Measurements from ENCODE around the gene IGSF9B.

Gene IGSF9B

DNA sequence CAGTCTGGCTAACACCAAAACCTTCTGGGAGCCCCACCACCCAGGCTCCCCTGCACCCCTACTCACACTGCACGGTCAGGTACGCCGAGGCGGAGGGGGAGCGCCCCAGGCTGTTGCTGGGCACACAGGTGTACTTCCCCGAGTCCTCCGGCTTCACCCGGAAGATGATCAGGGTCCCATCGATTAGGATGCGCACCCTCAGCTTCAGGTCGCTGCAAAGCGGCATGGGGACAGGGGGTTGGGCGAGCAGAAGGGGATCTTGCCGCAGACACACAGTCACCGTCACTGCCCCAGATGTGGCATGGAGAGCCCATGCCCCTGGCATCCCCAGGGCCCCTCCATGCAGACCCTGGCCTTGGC is 21.2 kb downstream of the IGSF9B start:
- DNase-seq (ENCODE audit: low read depth), result no peak
- H3K4me3 ChIP-seq (replicated peaks; ENCODE audit: low read depth, low read length), result no peak overlapping the region
- TF ChIP-seq, protein P1, sequence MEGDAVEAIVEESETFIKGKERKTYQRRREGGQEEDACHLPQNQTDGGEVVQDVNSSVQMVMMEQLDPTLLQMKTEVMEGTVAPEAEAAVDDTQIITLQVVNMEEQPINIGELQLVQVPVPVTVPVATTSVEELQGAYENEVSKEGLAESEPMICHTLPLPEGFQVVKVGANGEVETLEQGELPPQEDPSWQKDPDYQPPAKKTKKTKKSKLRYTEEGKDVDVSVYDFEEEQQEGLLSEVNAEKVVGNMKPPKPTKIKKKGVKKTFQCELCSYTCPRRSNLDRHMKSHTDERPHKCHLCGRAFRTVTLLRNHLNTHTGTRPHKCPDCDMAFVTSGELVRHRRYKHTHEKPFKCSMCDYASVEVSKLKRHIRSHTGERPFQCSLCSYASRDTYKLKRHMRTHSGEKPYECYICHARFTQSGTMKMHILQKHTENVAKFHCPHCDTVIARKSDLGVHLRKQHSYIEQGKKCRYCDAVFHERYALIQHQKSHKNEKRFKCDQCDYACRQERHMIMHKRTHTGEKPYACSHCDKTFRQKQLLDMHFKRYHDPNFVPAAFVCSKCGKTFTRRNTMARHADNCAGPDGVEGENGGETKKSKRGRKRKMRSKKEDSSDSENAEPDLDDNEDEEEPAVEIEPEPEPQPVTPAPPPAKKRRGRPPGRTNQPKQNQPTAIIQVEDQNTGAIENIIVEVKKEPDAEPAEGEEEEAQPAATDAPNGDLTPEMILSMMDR (IDR thresholded peaks at IDR 0.05; ENCODE audit: low read length, missing control alignments), result no peak

DNA sequence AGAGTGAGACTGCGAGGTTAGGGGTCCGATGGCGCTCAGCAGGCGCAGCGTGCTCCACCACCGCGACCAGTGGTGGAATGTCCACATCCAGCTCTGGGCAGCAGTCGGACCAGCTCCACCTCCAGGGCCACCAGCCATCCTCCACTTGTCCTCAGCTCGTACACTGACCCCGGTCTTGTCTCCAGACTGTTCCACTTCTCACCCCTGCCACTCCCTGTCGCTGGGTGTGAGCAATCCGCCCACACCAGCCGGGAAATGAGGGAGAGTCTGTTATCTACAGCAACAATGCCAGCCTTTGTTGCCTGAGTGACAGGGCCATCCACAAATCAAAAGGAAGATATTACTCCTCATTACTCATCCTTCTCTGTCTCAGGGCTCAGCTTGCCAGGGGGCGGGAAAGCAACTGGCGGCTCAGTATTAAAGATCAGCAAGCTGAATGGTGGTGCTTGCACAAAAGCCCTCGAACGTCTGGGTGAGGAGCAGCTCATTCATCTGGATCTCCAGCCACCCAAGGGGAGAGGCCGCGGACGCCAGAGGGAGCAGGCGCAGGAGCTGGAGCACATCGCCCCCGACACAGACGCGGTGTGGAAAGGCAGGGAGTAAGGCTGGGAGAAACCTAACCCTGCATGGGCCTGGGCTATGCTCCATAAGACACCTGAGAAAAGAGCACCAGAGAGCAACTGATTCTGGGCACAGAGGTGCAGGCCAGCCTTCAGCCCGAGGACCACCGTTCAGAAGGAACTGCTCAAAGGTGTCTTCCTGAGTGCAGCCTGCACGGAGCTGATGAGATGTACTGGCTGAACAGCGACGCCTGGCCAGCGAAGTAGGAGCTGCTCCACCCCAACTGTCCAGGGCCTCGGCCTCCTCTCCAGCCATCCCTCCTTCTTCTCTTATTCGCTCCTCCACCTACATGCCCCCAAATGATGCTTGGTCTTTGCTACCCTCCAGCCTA is 21.9 kb downstream of the IGSF9B start:
- TF ChIP-seq, protein P1 (IDR thresholded peaks at IDR 0.05; ENCODE audit: low read length, missing control alignments), result no peak
- peak; percentile 62 for DNase-seq (ENCODE audit: low read depth)
- H3K4me3 ChIP-seq (replicated peaks; ENCODE audit: low read depth, low read length), result no peak overlapping the region

DNA sequence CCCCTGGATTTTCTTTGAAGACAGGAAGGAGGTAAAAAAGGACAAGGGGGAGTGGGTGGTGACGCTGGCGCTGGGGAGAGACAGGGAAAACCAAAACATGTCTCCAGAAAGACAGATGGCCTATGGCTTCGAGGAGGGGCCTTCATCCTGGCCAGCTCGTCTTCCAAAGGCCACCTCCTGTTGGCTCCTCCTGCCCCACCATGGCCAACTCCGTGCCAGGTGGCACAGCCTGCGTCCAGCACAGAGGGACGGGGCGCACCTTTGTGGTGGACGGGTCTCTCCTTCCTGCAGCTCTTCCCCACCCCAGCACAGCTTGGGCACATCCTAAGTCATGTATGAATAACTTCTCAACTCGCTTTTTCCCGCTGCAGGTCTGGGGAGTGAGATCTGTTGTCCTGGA is 22.7 kb downstream of the IGSF9B start:
- H3K4me3 ChIP-seq (replicated peaks; ENCODE audit: low read depth, low read length), result no peak overlapping the region
- no peak for DNase-seq (ENCODE audit: low read depth)
- TF ChIP-seq, protein P1 (IDR thresholded peaks at IDR 0.05; ENCODE audit: low read length, missing control alignments), result no peak

DNA sequence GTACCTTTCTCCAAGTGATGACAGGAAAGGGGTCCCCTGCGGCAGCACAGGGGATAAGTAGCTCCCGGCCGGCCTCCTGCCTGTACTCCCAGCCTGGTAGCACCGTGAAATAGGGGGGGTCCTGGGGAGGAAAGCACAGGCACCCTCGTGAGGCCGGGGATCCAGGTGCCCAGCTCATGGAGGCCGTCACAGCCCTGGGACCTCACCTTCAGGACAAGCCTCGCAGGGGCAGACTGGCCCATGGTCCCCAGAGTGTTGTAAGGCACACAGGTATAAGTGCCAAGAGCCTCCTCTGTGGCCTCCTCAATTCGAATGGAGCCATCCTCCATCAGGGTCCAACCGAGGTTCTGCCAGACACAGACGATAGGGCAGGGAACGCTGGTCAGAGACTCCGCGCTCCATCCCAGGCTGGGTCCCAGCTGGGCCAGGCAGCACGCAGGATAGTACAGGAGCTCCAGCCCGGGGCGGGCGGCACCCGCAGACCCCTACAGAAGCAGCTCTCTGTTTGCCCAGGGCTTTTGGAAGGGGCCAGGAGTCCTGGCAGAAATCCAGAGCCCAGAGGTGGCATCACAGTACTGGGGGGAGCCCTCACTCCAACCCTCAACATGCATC is 25.2 kb downstream of the IGSF9B start:
- TF ChIP-seq, protein P1 (IDR thresholded peaks at IDR 0.05; ENCODE audit: low read length, missing control alignments), result no peak
- no peak overlapping the region for H3K4me3 ChIP-seq (replicated peaks; ENCODE audit: low read depth, low read length)
- DNase-seq (ENCODE audit: low read depth), result no peak

DNA sequence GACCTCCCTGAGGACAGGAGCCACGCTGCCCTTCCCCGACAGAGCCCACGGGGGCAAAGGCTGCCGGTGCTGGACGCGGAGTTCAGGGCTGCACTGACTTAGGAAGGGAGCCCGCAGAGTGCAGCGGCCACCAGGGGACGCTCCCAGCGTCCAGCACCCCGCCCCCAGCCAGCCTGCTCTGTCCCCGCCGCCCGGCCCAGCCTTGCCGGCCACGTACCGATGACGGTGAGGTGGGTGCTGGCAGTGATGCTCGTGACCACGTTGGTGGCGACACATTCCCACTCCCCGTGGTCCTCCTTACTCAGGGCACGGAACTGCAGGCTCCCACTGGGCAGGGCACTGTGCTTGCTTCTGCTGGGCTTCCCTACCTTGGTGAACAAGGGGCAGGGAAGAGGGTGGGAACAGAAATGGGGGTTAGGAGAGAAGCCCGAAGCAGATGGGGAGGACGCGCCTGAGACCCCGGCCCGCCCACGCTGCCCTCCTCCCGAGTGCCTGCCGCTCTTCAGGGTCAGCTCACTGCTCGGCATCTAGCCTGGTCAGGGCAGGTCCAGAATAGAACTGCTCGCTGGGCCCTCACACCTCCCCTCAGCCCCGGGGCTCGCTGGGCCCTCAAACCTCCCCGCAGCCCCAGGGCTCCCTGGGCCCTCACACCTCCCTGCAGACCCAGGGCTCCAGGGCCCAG is 25.9 kb downstream of the IGSF9B start:
- no peak for DNase-seq (ENCODE audit: low read depth)
- H3K4me3 ChIP-seq (replicated peaks; ENCODE audit: low read depth, low read length), result no peak overlapping the region
- TF ChIP-seq, protein P1 (IDR thresholded peaks at IDR 0.05; ENCODE audit: low read length, missing control alignments), result peak; percentile 18

DNA sequence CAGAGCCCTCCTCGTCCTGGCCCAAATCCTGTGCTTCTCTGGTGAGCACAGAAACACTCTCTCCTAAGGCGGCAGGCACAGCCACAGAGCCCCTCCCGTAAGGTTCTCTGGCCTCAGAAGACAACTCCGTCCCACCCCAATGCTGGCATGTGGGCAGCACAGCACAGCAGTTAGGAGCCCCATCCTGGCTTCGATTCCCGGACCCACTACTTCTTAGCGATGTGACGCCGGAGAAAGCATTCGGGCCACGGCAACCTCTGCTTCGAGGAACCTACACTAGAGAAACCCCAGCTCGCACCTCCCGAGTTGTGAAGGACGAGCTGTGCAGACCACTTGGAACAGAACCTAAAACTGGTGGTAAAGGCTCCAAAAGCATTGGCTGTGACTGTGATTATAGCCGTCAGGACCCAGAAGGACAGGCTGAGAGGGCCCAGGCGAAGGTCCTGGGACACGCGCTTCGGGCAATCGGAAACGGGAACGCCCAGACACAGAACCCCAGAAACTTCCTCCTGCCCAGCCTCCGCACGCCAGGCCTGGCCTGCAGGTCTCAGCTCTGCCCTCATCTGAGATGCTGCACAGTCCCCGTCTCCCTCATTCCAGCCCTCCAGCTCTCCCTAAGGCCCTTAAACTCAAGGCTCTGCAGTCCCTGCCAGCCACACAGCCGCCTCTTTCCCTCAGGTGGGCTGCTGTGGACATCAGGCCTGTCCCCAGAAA is 26.6 kb downstream of the IGSF9B start:
- H3K4me3 ChIP-seq (replicated peaks; ENCODE audit: low read depth, low read length), result no peak overlapping the region
- TF ChIP-seq, protein P1 (IDR thresholded peaks at IDR 0.05; ENCODE audit: low read length, missing control alignments), result no peak
- no peak for DNase-seq (ENCODE audit: low read depth)
